ENCODE data around the gene LINC01488.
A peak's percentile ranks its signal among the peaks of the same experiment; 100 is the strongest.

Gene LINC01488

DNA sequence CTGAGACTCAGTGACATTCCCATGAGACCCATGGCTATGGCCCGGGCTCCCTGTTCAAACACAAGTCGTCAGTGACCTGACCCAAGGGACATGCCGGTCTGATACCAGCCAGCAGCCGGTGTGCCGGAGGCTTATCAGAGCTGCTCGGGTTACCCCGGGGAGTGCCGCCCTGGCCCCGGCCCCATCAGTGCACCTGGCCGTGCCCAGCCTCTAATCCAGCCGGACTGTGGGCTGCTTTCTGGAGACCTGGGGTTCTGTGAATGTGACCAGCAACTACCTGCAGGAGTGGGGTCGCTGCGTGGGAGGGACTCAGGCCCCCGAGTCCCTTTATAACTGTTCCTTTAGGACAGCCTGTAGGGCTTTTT is 52.7 kb downstream of the LINC01488 start:
- no peak for DNase-seq

DNA sequence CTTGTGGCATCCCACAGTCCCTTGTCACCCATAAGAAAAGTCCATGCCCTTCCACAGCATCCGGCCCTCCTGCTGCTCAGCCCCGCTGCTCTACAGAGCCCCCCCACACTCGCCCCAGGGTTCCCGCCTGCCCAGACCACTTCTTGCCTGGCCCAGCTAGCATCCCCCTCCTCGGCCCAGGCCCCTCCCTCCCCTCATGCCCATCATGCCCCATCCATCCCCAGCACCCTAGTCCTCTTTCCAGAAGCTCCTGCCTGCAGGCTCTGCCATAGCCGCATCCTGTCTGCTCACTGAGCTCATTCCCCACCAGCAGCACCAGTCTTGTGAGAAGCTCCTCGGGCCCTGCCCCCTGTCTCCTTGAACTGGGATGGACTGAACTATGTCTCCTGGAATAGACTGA is 54.4 kb downstream of the LINC01488 start:
- DNase-seq, result no peak

DNA sequence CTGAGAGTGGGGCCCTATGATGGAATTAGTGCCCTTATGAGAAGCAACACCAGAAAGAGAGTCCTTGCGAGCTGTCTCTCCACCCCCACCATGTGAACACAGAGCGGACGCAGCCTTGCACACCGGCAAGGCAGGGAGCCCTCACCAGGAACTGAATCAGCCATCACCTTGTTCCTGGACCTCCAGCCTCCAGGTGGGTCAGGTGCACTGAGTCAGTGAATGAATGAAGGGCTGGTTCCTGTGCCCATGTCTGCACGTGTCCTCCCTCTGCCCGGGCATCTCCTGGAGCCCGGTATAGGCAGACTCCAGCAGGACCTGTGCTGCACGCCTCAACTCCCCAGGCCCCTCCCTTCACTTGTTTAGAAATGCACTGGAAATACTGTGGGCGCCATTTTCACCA is 54.9 kb downstream of the LINC01488 start:
- no peak for DNase-seq

DNA sequence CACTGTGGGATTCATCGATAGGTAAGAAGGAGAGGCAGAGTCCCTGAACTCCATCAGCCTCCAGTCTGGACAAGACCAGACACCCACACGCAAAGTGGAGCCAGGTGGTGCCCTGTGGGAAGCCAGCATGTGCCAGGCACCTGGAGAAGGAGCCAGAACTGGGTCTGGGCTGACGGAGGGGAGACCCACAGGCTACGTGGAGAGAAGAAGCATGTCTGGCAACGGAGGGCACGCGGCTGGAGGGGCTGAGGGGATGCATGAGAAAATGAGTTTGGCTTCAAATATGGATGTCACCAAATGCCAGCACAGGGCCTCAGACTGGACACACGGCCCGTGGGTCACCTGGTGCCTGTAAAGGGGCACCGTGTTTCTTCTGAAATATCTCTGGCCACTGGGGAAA is 55.7 kb downstream of the LINC01488 start:
- DNase-seq, result no peak

DNA sequence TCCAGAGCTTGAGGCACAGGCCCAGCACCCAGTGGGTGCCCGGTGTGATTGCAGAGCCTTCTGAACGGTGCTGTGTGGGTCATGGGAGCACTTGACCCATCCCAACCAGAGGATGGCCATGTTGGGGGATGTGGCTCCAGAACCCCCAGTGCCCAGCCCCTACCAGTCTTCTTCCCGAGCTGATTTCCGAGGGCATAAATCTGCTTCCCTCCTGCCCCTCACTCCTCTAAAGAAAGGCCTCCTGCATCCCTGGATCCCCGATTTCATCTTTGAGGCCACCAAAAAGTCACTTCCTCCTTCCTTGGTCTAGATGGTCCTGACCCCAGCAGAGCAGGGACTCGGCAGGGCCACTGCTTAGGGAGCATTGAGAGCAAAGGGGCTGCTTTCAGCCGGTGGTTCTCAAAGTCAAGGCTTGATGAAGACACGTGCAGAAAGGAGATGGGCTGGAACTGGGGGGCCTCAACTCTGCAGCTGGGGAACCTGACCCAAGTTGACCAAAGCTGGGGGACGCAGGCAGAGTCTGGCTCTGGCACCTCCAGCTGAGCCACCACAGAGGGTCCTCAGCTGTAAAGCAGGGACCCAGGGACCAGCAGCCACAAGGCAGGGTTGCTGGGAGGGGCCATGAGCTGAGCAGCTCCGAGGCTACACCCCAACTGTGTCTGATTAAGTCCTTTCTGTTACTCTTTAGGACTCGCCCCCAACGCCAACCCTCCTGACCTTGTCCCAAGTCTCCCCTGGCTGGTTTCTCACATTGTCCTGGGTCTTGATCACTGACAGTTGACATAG is 56.6 kb downstream of the LINC01488 start:
- DNase-seq, result no peak

DNA sequence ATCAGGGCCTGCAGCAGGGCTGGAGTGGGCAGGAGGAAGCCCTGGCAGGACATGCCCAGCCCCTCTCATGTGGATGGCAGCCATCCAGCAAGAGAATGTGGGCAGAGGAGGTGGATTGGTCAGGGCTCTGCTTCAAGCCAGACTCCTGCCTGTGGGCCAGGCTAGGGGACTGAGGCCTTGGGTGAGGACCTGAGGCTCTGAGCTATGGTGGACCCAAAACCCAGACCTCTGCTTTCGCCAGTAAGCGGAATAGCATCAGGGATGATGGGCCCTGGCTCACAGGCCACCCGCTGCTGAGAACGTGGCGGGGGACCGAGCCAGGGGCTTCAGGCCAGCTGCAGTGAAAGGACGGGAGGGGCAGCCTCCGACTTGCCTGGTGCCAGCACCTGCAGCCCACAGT is 57.4 kb downstream of the LINC01488 start:
- no peak for DNase-seq

DNA sequence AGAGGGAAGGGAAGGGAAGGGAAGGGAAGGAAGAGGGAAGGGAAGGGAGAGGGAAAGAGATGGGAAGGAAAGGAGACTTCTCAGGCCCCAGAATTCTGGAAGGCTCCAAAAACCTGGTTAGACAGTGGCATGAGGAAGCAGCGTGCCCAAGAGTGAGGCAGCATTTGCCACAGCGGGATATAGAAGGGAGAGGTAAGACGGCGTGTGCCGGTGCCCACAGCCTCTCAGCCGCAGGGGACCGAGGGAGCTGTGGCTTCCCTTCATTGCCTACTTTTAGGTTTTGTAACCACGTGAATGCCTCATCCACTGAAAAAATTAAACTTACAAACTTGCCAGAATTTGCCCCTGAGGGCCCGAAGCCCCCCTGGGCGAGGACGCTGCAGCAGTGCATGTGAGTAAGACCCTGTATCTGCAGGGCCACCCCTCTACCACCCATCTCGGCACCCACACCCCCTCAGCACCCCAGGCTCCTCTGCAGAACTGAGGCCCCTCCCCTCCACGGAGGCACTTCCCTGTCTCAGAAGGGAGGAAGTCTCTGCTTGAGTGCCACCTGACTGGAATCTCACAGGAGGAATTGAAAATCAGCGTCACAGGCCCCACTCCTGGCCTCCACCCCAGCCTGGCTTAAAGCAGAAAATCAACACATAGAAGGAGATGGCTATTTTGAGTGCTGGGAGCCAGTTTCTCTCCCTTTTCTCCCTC is 58.1 kb downstream of the LINC01488 start:
- DNase-seq, result no peak

DNA sequence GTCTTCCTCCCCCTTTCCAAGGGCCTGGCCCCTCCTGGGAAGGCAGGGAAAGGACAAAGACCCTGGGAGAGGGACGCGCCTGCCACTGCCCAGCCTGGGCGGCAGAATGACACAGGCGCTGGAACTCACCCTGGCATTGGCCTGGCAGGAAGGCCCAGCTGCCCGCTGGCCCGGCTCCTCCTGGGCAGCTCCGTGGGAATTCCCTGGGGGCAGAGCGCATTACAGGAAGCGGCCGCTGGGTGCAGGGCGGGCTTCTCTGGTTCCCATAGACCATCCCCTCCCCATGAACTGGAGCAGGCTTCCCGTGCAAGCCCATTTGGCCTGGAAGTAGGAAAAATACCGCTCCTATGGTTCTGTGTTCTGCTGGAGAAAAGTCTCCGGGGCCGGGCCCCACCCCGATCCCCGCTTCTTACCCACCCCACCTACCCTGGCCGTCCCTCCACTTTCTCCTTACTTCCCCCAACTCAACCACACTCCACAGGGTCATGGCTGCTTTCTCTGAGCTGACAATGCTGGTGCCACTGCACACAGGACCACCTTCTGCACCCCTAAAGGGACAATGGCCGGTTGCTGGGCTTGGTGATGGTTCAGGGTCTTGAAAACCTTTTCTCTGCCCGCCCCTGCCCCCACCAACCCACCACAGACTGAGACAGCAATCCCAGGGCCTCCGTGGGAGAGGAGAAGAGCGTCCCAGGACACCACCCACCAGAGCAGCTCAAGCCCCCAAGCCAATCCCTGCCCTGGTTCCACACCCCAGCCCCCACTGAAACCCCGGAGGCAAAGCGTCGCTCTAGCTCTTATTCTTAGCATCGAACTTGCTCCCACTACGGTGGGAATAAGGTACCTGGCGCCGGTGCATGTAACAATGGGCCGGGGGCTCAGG is 58.9 kb downstream of the LINC01488 start:
- no peak for DNase-seq

DNA sequence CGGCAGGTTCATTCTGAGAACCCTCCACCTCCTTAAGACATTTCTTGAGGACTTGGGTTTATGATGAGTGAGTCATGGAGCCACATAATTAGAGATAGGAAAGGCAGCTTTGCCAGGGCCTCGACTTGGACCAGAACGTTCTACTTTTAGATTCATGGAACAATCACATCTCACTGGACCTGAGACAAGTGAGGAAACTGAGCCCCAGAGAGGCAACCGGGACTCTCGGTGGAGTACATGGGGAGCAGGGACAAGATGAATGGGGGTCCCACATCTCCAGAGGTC is 59.5 kb downstream of the LINC01488 start:
- DNase-seq, result no peak

DNA sequence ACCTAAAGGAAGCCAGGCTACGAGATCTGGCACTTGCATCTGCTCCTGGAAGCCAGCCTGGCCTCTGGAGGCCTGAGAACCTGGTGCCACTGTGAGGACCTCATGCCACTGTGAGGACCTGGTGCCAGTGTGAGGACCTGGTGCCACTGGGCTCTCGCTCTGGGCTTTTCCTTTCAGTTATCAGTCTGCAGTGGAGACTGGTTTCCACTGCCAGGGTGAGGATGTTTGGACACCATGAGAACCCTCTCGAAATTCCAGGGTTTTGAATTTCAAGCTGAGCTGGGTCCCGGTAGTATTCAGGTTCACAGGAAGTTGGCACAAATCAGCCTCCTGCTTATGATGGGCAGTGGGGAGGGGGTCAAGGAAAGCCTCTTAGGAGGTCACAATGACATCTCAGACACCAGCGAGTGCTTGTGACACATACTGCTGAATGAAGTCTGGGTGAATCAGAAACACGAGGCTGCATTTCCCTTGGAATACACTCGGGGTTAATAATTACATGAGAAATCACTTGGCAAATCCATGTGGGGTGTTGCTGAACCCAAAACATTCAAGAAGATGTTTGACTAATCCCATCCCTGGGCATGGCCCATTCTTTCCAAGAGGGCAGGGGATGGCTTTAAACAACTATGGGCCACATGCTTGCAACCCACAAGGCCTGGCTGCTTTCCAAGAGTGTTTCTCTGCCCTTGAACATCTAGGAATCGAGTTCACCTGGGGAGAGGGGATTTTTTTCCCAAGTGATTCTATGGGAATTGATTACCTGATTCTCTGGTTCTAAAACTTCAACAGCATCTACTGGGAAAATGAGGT is 60.2 kb downstream of the LINC01488 start:
- DNase-seq, result peak; percentile 0

DNA sequence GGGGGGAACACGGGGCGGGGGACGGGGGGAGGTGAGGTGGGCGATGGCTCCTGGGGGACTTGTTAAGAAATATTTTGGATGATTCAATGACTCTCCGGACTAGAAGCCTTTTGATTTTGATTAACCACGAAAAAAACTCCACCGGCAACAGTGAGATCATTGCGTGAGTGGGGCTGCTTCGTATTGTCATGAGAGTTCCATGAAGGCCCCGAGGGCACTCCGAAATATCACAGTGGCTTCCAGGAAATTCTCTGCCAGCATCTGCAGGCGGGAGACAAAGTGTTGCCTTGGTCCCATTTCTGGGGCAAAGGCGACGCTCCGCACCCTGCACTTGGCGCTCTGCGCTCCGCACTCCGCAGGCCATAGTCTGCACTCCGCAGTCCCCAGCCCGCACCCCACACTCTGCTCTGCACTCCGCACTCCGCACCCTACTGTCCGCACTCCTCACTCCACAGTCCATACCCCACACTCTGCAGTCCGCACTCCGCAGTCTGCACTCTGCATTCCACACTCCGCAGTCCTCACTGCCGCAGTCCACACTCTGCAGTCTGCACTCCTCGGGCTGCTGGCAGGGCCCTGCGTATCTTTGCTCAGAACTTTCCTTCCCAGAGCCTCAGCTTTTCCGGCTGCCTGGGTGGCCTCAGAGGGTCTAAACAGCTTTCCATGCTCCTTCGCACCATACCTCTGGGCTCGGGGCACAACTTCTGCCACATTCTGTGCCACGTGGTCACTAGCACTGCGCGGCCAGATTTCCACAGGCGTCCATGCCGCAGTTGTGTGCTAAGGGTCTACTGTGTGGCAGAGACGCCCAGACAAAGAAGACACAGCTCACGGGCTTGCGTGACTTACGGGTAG is 61.1 kb downstream of the LINC01488 start:
- no peak for DNase-seq
